GM23338 (cell line): Measurements from ENCODE around the gene VAV3. TPM values are rescaled to one million over a fixed set of nuclear protein-coding genes. Genes with fewer than 3 reads are reported as not detected.

ENCODE experiments used
- ATAC-seq: fragments of 200-7000 bp; cut with Tn5 transposase; 3 replicates; pipeline ENCODE4 v1.9.1; 2020
- DNase-seq: peaks from one replicate; pipeline ENCODE4 v3.0.0-alpha.2; 2015; ENCODE audit warnings: low spot score
- H2AFZ ChIP-seq: fragments of 200-600 bp; sonication (generic); 2 replicates; pipeline ENCODE4 v1.8.0; 2016; ENCODE audit warnings: antibody characterized with exemption, mild to moderate bottlenecking, moderate library complexity
- H3F3A ChIP-seq: fragments of 200-600 bp; sonication (generic); replicated peaks from 2 replicates; pipeline ENCODE4 v1.8.0; 2017; ENCODE audit warnings: antibody characterized with exemption, mixed run types, low read depth
- H3K27ac ChIP-seq: fragments of 200-600 bp; sonication (generic); 2 replicates; pipeline ENCODE4 v1.6.1; 2016; ENCODE audit warnings: low read depth
- H3K27me3 ChIP-seq: fragments of 200-600 bp; sonication (generic); 2 replicates; pipeline ENCODE4 v1.8.0; 2016; ENCODE audit warnings: mild to moderate bottlenecking, mixed run types, moderate library complexity; ENCODE audit not compliant: insufficient read depth
- H3K36me3 ChIP-seq: fragments of 200-600 bp; sonication (generic); 2 replicates; pipeline ENCODE4 v1.8.0; 2016; ENCODE audit warnings: mild to moderate bottlenecking; ENCODE audit not compliant: insufficient read depth
- H3K4me1 ChIP-seq: fragments of 200-600 bp; sonication (generic); 2 replicates; pipeline ENCODE4 v1.8.0; 2016; ENCODE audit warnings: mild to moderate bottlenecking, moderate library complexity; ENCODE audit not compliant: insufficient read depth
- H3K4me2 ChIP-seq: fragments of 200-600 bp; sonication (generic); 2 replicates; pipeline ENCODE4 v1.7.1; 2017; ENCODE audit warnings: mixed run types
- H3K4me3 ChIP-seq: fragments of 200-600 bp; sonication (generic); 2 replicates; pipeline ENCODE4 v1.6.1; 2016; ENCODE audit warnings: mixed run types
- H3K79me2 ChIP-seq: fragments of 200-600 bp; sonication (generic); replicated peaks from 2 replicates; pipeline ENCODE4 v1.8.0; 2017; ENCODE audit warnings: mild to moderate bottlenecking; ENCODE audit not compliant: insufficient read depth
- H3K9me2 ChIP-seq: fragments of 200-600 bp; sonication (generic); 2 replicates; pipeline ENCODE4 v1.8.0; 2017; ENCODE audit not compliant: insufficient read depth
- H4K20me1 ChIP-seq: fragments of 200-600 bp; sonication (generic); replicated peaks from 2 replicates; pipeline ENCODE4 v1.8.0; 2017; ENCODE audit warnings: mild to moderate bottlenecking; ENCODE audit not compliant: insufficient read depth
- H3K27ac Mint-ChIP-seq: 2 replicates; pipeline ENCODE4 v1.8.0; 2020; ENCODE audit warnings: inconsistent platforms, mild to moderate bottlenecking, moderate library complexity, mixed read lengths
- H3K27me3 Mint-ChIP-seq: 3 replicates; pipeline ENCODE4 v1.8.0; 2022; ENCODE audit warnings: low read depth, mild to moderate bottlenecking, moderate library complexity, mixed read lengths, inconsistent platforms; ENCODE audit not compliant: insufficient read depth, poor library complexity
- H3K36me3 Mint-ChIP-seq: 3 replicates; pipeline ENCODE4 v1.8.0; 2021; ENCODE audit warnings: low read depth, mild to moderate bottlenecking, inconsistent platforms, moderate library complexity, mixed read lengths
- H3K4me1 Mint-ChIP-seq: 3 replicates; pipeline ENCODE4 v1.8.0; 2020; ENCODE audit warnings: mild to moderate bottlenecking, inconsistent platforms, mixed read lengths
- H3K4me3 Mint-ChIP-seq: 3 replicates; pipeline ENCODE4 v1.8.0; 2021; ENCODE audit warnings: moderate library complexity, mild to moderate bottlenecking, inconsistent platforms, mixed read lengths
- H3K9me3 Mint-ChIP-seq: 3 replicates; pipeline ENCODE4 v1.8.0; 2020; ENCODE audit warnings: moderate library complexity, mild to moderate bottlenecking, inconsistent platforms, mixed read lengths
- CREB1 ChIP-seq: fragments of 250-450 bp; sonication (Bioruptor Pico); IDR thresholded peaks from 2 replicates; pipeline ENCODE4 v1.5.0; 2020; ENCODE audit warnings: low read depth, mild to moderate bottlenecking, moderate library complexity
- EZH2 ChIP-seq: fragments of 200-600 bp; sonication (generic); IDR thresholded peaks from one replicate; pipeline ENCODE4 v1.8.0; 2017; ENCODE audit warnings: antibody characterized with exemption, mild to moderate bottlenecking, low read depth; ENCODE audit not compliant: unreplicated experiment
- EZH2phosphoT487 ChIP-seq: fragments of 200-600 bp; sonication (generic); IDR thresholded peaks from one replicate; pipeline ENCODE4 v1.8.1; 2018; ENCODE audit warnings: antibody characterized with exemption; ENCODE audit not compliant: unreplicated experiment
- JUNB ChIP-seq: IDR thresholded peaks from one replicate; pipeline ENCODE4 v1.6.1; 2016; ENCODE audit warnings: antibody characterized with exemption; ENCODE audit not compliant: unreplicated experiment
- NANOG ChIP-seq: IDR thresholded peaks from 2 replicates; pipeline ENCODE4 v1.6.1; 2016; ENCODE audit warnings: antibody characterized with exemption, borderline replicate concordance
- POLR2AphosphoS5 ChIP-seq: IDR thresholded peaks from 2 replicates; pipeline ENCODE4 v1.6.1; 2016; ENCODE audit warnings: antibody characterized with exemption, low read depth
- STAT1 ChIP-seq: IDR thresholded peaks from one replicate; pipeline ENCODE4 v1.6.1; 2016; ENCODE audit warnings: antibody characterized with exemption; ENCODE audit not compliant: unreplicated experiment
- ZNF114 ChIP-seq: fragments of 250-450 bp; sonication (Bioruptor Pico); IDR thresholded peaks from 2 replicates; pipeline ENCODE4 v1.5.0; 2020; ENCODE audit warnings: mild to moderate bottlenecking, moderate library complexity
- ZNF331 ChIP-seq: fragments of 250-450 bp; sonication (Bioruptor Pico); IDR thresholded peaks from 2 replicates; pipeline ENCODE4 v1.5.0; 2020; ENCODE audit warnings: low read depth, mild to moderate bottlenecking, moderate library complexity
- polyA plus RNA-seq: library from polyadenylated mRNA; unstranded; fragments of >200 nt; fragmentation: Nextera tagmentation; extraction: Ambion mirVana; gene quantifications from 2 replicates; pipeline ENCODE4 v1.2.1, GENCODE V29; 2016
- total RNA-seq: library from RNA; depleted of rRNA; stranded (reverse); fragments of >200 nt; shearing (Covaris generic); gene quantifications from 2 replicates; pipeline ENCODE4 v1.2.3, GENCODE V29; 2014
- TF ChIP-seq, protein P1 (sequence below), 2 experiments: fragments of 200-600 bp in 1 of 2; sonication (generic) in 1 of 2; conservative IDR thresholded peaks; 2 replicates each; pipeline versions ENCODE4 v1.5.1 to v1.6.1; 2016 to 2017; ENCODE audit warnings: antibody characterized with exemption in 2 of 2, low read depth in 2 of 2, mild to moderate bottlenecking in 2 of 2, moderate library complexity in 1 of 2
- TF ChIP-seq, protein P2 (sequence below): IDR thresholded peaks from 2 replicates; pipeline ENCODE4 v1.6.1; 2016; ENCODE audit warnings: antibody characterized with exemption
- TF ChIP-seq, protein P3 (sequence below): fragments of 250-450 bp; sonication (Bioruptor Pico); IDR thresholded peaks from 2 replicates; pipeline ENCODE4 v1.5.0; 2020; ENCODE audit warnings: mild to moderate bottlenecking, moderate library complexity
- TF ChIP-seq, protein P4 (sequence below): IDR thresholded peaks from one replicate; pipeline ENCODE4 v1.6.1; 2018; ENCODE audit warnings: antibody characterized with exemption; ENCODE audit not compliant: unreplicated experiment

The VAV3 gene
- total and polyA plus RNA-seq, 2 experiments from 2014 or later: 3.0 to 11.3 TPM

DNA sequence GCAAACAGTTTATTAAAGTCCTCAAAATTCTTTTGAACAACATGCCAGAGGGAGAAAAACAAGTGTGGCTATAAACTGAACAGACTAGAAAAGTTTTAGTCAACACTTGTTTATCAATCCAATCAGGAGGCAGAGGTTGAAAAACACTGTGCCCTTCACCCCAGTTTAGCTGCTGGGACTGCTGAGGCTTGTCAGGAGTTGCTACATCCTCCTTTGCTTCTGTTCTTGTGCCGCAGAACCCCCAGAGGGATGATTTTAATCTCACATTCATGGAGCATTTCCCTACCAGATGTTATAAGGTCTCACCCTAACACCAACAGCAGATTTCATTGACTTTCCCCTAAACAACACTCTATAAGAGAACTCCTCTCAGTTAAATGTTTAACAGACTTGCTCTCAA lies 321.2 kb downstream of the VAV3 start:
- Mint-ChIP-seq H3K9me3 (no peaks in the 10 kb centered on the region), H3K27ac (no peak overlapping the region), H3K4me3 (no peak overlapping the region), H3K36me3 (no peaks in the 10 kb centered on the region), H3K4me1 (peaks cover 3% of the 10 kb centered on the region; the same call in 1 of the 3 replicates), H3K27me3 (no peaks in the 10 kb centered on the region)
- Histone ChIP-seq H3F3A (no peaks in the 10 kb centered on the region), H3K4me3 (no peak overlapping the region), H3K27me3 (no peaks in the 10 kb centered on the region), H3K4me1 (no peaks in the 10 kb centered on the region), H3K27ac (no peak overlapping the region), H3K4me2 (no peak overlapping the region), H2AFZ (no peak overlapping the region), H4K20me1 (no peaks in the 10 kb centered on the region), H3K36me3 (no peaks in the 10 kb centered on the region), H3K79me2 (no peaks in the 10 kb centered on the region), H3K9me2 (no peaks in the 10 kb centered on the region)
- TF ChIP-seq, protein P1, sequence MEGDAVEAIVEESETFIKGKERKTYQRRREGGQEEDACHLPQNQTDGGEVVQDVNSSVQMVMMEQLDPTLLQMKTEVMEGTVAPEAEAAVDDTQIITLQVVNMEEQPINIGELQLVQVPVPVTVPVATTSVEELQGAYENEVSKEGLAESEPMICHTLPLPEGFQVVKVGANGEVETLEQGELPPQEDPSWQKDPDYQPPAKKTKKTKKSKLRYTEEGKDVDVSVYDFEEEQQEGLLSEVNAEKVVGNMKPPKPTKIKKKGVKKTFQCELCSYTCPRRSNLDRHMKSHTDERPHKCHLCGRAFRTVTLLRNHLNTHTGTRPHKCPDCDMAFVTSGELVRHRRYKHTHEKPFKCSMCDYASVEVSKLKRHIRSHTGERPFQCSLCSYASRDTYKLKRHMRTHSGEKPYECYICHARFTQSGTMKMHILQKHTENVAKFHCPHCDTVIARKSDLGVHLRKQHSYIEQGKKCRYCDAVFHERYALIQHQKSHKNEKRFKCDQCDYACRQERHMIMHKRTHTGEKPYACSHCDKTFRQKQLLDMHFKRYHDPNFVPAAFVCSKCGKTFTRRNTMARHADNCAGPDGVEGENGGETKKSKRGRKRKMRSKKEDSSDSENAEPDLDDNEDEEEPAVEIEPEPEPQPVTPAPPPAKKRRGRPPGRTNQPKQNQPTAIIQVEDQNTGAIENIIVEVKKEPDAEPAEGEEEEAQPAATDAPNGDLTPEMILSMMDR (conservative IDR thresholded peaks at IDR 0.05; ENCODE audit: low read depth in 2 of 2): no peak
- TF ChIP-seq, protein P2, sequence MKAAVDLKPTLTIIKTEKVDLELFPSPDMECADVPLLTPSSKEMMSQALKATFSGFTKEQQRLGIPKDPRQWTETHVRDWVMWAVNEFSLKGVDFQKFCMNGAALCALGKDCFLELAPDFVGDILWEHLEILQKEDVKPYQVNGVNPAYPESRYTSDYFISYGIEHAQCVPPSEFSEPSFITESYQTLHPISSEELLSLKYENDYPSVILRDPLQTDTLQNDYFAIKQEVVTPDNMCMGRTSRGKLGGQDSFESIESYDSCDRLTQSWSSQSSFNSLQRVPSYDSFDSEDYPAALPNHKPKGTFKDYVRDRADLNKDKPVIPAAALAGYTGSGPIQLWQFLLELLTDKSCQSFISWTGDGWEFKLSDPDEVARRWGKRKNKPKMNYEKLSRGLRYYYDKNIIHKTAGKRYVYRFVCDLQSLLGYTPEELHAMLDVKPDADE: no peak
- TF ChIP-seq POLR2AphosphoS5: no peak
- TF ChIP-seq, protein P3, sequence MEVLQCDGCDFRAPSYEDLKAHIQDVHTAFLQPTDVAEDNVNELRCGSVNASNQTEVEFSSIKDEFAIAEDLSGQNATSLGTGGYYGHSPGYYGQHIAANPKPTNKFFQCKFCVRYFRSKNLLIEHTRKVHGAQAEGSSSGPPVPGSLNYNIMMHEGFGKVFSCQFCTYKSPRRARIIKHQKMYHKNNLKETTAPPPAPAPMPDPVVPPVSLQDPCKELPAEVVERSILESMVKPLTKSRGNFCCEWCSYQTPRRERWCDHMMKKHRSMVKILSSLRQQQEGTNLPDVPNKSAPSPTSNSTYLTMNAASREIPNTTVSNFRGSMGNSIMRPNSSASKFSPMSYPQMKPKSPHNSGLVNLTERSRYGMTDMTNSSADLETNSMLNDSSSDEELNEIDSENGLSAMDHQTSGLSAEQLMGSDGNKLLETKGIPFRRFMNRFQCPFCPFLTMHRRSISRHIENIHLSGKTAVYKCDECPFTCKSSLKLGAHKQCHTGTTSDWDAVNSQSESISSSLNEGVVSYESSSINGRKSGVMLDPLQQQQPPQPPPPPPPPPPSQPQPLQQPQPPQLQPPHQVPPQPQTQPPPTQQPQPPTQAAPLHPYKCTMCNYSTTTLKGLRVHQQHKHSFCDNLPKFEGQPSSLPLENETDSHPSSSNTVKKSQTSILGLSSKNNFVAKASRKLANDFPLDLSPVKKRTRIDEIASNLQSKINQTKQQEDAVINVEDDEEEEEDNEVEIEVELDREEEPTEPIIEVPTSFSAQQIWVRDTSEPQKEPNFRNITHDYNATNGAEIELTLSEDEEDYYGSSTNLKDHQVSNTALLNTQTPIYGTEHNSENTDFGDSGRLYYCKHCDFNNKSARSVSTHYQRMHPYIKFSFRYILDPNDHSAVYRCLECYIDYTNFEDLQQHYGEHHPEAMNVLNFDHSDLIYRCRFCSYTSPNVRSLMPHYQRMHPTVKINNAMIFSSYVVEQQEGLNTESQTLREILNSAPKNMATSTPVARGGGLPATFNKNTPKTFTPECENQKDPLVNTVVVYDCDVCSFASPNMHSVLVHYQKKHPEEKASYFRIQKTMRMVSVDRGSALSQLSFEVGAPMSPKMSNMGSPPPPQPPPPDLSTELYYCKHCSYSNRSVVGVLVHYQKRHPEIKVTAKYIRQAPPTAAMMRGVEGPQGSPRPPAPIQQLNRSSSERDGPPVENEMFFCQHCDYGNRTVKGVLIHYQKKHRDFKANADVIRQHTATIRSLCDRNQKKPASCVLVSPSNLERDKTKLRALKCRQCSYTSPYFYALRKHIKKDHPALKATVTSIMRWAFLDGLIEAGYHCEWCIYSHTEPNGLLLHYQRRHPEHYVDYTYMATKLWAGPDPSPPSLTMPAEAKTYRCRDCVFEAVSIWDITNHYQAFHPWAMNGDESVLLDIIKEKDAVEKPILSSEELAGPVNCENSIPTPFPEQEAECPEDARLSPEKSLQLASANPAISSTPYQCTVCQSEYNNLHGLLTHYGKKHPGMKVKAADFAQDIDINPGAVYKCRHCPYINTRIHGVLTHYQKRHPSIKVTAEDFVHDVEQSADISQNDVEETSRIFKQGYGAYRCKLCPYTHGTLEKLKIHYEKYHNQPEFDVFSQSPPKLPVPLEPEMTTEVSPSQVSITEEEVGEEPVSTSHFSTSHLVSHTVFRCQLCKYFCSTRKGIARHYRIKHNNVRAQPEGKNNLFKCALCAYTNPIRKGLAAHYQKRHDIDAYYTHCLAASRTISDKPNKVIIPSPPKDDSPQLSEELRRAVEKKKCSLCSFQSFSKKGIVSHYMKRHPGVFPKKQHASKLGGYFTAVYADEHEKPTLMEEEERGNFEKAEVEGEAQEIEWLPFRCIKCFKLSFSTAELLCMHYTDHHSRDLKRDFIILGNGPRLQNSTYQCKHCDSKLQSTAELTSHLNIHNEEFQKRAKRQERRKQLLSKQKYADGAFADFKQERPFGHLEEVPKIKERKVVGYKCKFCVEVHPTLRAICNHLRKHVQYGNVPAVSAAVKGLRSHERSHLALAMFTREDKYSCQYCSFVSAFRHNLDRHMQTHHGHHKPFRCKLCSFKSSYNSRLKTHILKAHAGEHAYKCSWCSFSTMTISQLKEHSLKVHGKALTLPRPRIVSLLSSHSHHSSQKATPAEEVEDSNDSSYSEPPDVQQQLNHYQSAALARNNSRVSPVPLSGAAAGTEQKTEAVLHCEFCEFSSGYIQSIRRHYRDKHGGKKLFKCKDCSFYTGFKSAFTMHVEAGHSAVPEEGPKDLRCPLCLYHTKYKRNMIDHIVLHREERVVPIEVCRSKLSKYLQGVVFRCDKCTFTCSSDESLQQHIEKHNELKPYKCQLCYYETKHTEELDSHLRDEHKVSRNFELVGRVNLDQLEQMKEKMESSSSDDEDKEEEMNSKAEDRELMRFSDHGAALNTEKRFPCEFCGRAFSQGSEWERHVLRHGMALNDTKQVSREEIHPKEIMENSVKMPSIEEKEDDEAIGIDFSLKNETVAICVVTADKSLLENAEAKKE (CRISPR knock-in tag): no peak
- no peak for TF ChIP-seq CREB1 (CRISPR knock-in tag)
- TF ChIP-seq JUNB: no peak
- no peak for TF ChIP-seq ZNF114 (CRISPR knock-in tag)
- TF ChIP-seq EZH2phosphoT487: no peak
- no peak for TF ChIP-seq ZNF331 (CRISPR knock-in tag)
- TF ChIP-seq STAT1: no peak
- no peak for TF ChIP-seq NANOG
- TF ChIP-seq, protein P4, sequence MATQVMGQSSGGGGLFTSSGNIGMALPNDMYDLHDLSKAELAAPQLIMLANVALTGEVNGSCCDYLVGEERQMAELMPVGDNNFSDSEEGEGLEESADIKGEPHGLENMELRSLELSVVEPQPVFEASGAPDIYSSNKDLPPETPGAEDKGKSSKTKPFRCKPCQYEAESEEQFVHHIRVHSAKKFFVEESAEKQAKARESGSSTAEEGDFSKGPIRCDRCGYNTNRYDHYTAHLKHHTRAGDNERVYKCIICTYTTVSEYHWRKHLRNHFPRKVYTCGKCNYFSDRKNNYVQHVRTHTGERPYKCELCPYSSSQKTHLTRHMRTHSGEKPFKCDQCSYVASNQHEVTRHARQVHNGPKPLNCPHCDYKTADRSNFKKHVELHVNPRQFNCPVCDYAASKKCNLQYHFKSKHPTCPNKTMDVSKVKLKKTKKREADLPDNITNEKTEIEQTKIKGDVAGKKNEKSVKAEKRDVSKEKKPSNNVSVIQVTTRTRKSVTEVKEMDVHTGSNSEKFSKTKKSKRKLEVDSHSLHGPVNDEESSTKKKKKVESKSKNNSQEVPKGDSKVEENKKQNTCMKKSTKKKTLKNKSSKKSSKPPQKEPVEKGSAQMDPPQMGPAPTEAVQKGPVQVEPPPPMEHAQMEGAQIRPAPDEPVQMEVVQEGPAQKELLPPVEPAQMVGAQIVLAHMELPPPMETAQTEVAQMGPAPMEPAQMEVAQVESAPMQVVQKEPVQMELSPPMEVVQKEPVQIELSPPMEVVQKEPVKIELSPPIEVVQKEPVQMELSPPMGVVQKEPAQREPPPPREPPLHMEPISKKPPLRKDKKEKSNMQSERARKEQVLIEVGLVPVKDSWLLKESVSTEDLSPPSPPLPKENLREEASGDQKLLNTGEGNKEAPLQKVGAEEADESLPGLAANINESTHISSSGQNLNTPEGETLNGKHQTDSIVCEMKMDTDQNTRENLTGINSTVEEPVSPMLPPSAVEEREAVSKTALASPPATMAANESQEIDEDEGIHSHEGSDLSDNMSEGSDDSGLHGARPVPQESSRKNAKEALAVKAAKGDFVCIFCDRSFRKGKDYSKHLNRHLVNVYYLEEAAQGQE: no peak
- TF ChIP-seq EZH2: no peak
- DNase-seq (no peak), ATAC-seq (no peak)
